Hepatocyte (in vitro differentiated cells): ENCODE results near the gene EXTL1. TPM values are rescaled to one million over a fixed set of nuclear protein-coding genes. Genes with fewer than 3 reads are reported as not detected.

Source experiments
- DNase-seq: peaks from one replicate; pipeline ENCODE4 v3.0.0-alpha.2; 2016; ENCODE audit warnings: low spot score
- H2AFZ ChIP-seq: fragments of 200-600 bp; sonication (generic); 2 replicates; pipeline ENCODE4 v1.6.0; 2016; ENCODE audit warnings: antibody characterized with exemption, mild to moderate bottlenecking
- H3K27ac ChIP-seq: fragments of 200-600 bp; sonication (generic); 2 replicates; pipeline ENCODE4 v1.5.1; 2016; ENCODE audit warnings: mild to moderate bottlenecking
- H3K27me3 ChIP-seq: fragments of 200-600 bp; sonication (generic); 2 replicates; pipeline ENCODE4 v1.6.1; 2016
- H3K36me3 ChIP-seq: fragments of 200-600 bp; sonication (generic); replicated peaks from 2 replicates; pipeline ENCODE4 v1.5.1; 2016; ENCODE audit warnings: low read depth; ENCODE audit not compliant: insufficient read depth
- H3K4me1 ChIP-seq: fragments of 200-600 bp; sonication (generic); 2 replicates; pipeline ENCODE4 v1.5.1; 2016; ENCODE audit warnings: mild to moderate bottlenecking, moderate library complexity; ENCODE audit not compliant: insufficient read depth
- H3K4me2 ChIP-seq: fragments of 200-600 bp; sonication (generic); 2 replicates; pipeline ENCODE4 v1.6.0; 2016
- H3K4me3 ChIP-seq: fragments of 200-600 bp; sonication (generic); 2 replicates; pipeline ENCODE4 v1.5.1; 2016; ENCODE audit warnings: mild to moderate bottlenecking
- H3K79me2 ChIP-seq: fragments of 200-600 bp; sonication (generic); 2 replicates; pipeline ENCODE4 v1.6.0; 2017; ENCODE audit warnings: mild to moderate bottlenecking
- H3K9me2 ChIP-seq: fragments of 200-600 bp; sonication (generic); replicated peaks from 2 replicates; pipeline ENCODE4 v1.6.0; 2017; ENCODE audit warnings: mild to moderate bottlenecking; ENCODE audit not compliant: insufficient read depth
- H3K9me3 ChIP-seq: fragments of 200-600 bp; sonication (generic); 2 replicates; pipeline ENCODE4 v1.5.1; 2016; ENCODE audit warnings: low read depth, mild to moderate bottlenecking
- H4K20me1 ChIP-seq: fragments of 200-600 bp; sonication (generic); 2 replicates; pipeline ENCODE4 v1.6.0; 2016; ENCODE audit warnings: mild to moderate bottlenecking; ENCODE audit not compliant: insufficient read depth, poor library complexity, severe bottlenecking
- CTCF ChIP-seq: fragments of 200-600 bp; sonication (generic); IDR thresholded peaks from 2 replicates; pipeline ENCODE4 v1.5.1; 2016; ENCODE audit warnings: antibody characterized with exemption, mild to moderate bottlenecking; ENCODE audit not compliant: poor library complexity
- EZH2 ChIP-seq: fragments of 200-600 bp; sonication (generic); IDR thresholded peaks from 2 replicates; pipeline ENCODE4 v1.6.1; 2016; ENCODE audit warnings: antibody characterized with exemption, mild to moderate bottlenecking, borderline replicate concordance
- EZH2phosphoT487 ChIP-seq: fragments of 200-600 bp; sonication (generic); IDR thresholded peaks from one replicate; pipeline ENCODE4 v1.6.1; 2018; ENCODE audit warnings: antibody characterized with exemption, mild to moderate bottlenecking, low read depth, moderate library complexity; ENCODE audit not compliant: unreplicated experiment, severe bottlenecking
- WGBS: methylation state at CpG from one replicate; pipeline ENCODE4 v1.1.6; 2016; ENCODE audit warnings: low lambda C conversion rate; ENCODE audit errors: missing lambda C conversion rate; 5-methylcytosine and 5-hydroxymethylcytosine counted together
- polyA plus RNA-seq: library from polyadenylated mRNA; unstranded; fragments of >200 nt; fragmentation: Nextera tagmentation; extraction: Ambion mirVana; gene quantifications from 2 replicates; pipeline ENCODE4 v1.2.1, GENCODE V29; 2016
- total RNA-seq: library from RNA; depleted of rRNA; stranded (reverse); fragments of >200 nt; gene quantifications from 2 replicates; pipeline ENCODE4 v1.2.3, GENCODE V29; 2014

The EXTL1 gene
- total and polyA plus RNA-seq, 2 experiments from 2014 or later = 0.17 to 1.3 TPM

GRCh38 chr1:26003262-26003661 lies 18.3 kb upstream of the EXTL1 start:
- H3K79me2 ChIP-seq = no peaks in the 10 kb centered on the region
- TF ChIP-seq EZH2 (no peak), CTCF (no peak)
- H4K20me1 ChIP-seq = no peaks in the 10 kb centered on the region
- DNase-seq = no peak
- peaks cover 6% of the 10 kb centered on the region for H3K4me1 ChIP-seq
- no peaks in the 10 kb centered on the region for H3K36me3 ChIP-seq
- H3K27ac ChIP-seq = no peak overlapping the region
- WGBS = 91% methylated on average over 4 of the region's 4 CpGs
- no peaks in the 10 kb centered on the region for H3K9me2 ChIP-seq
- no peak overlapping the region for H3K4me2 ChIP-seq
- no peak overlapping the region for H2AFZ ChIP-seq
- H3K9me3 ChIP-seq = no peaks in the 10 kb centered on the region
- H3K4me3 ChIP-seq = no peak overlapping the region
- H3K27me3 ChIP-seq = no peaks in the 10 kb centered on the region

GRCh38 chr1:26003756-26004155 lies 17.8 kb upstream of the EXTL1 start:
- no peak for DNase-seq
- Histone ChIP-seq H3K4me1 (peaks cover 2% of the 10 kb centered on the region), H3K9me2 (no peaks in the 10 kb centered on the region), H4K20me1 (no peaks in the 10 kb centered on the region), H3K27ac (no peak overlapping the region), H2AFZ (no peak overlapping the region), H3K79me2 (no peaks in the 10 kb centered on the region), H3K4me2 (no peak overlapping the region), H3K4me3 (no peak overlapping the region), H3K27me3 (no peaks in the 10 kb centered on the region), H3K36me3 (no peaks in the 10 kb centered on the region), H3K9me3 (no peaks in the 10 kb centered on the region)
- TF ChIP-seq CTCF (no peak), EZH2 (no peak), EZH2phosphoT487 (no peak)
- 80% methylated on average over 2 of the region's 2 CpGs for WGBS

- no peaks in the 10 kb centered on the region for H3K27me3 ChIP-seq
- 74% methylated on average over 4 of the region's 4 CpGs for WGBS
Observed at GRCh38 chr1:26005434-26006105, 16.0 kb upstream of the EXTL1 start.

More at GRCh38 chr1:26005434-26006105, 16.0 kb upstream of the EXTL1 start:
- TF ChIP-seq EZH2 = no peak
- no peak for TF ChIP-seq EZH2phosphoT487
- no peak for TF ChIP-seq CTCF
- Histone ChIP-seq H3K27ac (no peak overlapping the region), H3K79me2 (no peaks in the 10 kb centered on the region), H3K36me3 (no peaks in the 10 kb centered on the region), H4K20me1 (no peaks in the 10 kb centered on the region), H2AFZ (no peak overlapping the region), H3K4me1 (no peaks in the 10 kb centered on the region), H3K4me2 (no peak overlapping the region), H3K9me2 (no peaks in the 10 kb centered on the region), H3K9me3 (no peaks in the 10 kb centered on the region), H3K4me3 (no peak overlapping the region)
- no peak for DNase-seq
